PC-3 (cell line): ENCODE data around the gene PITHD1.

Experiments used
- EZH2 ChIP-seq: fragments of 300-600 bp; sonication (generic); IDR thresholded peaks from one replicate; pipeline ENCODE4 v1.6.1; 2017; ENCODE audit warnings: antibody characterized with exemption, mild to moderate bottlenecking, low read length; ENCODE audit not compliant: unreplicated experiment
- EZH2phosphoT487 ChIP-seq: fragments of 300-600 bp; sonication (generic); IDR thresholded peaks from 2 replicates; pipeline ENCODE4 v1.6.1; 2018; ENCODE audit warnings: mild to moderate bottlenecking, antibody characterized with exemption, low read length, borderline replicate concordance
- TF ChIP-seq, protein P1 (sequence below): fragments of 300-600 bp; sonication (generic); conservative IDR thresholded peaks from 2 replicates; pipeline ENCODE4 v1.5.1; 2017; ENCODE audit warnings: antibody characterized with exemption, low read depth, mild to moderate bottlenecking, low read length

DNA sequence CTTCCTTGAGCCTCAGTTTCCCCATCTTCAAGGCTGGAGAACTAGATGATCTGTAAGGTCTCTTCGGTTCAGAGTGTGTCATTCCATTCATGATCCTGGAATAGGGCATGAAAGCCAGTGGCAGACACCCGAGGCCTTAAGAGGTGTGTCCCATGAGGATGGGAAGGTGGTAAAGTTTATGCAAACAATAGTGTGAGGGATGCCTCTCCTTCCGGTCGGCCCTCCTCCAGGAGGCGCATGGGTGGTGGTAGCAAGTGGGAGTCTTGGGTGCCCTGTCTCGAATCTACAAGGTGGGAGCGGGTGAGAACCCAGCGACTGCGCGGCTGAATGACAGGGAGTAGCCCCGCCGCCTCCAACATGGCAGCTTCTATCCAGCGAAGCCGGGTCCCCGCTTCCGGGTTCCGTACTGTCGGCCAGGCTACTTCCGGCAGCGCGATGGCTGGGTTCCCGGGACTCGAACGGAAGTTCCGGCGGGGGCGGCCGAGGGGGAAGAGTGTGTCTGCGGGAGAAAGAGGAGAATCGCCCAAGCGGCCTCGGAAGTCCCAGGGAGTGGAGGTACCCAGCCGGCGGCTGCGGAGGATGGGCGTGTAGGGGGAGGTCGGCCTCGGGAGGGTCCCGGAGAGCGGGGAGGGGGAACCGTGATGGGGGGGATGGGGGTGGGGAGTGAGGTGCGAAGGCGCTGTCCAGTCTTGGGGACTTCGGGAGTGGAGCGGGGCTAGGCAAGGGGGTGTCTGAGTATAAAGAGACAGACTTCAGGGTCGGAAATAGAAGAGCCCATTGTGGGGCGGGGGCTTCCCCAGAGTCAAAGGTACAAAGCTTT lies 12.7 kb downstream of the PITHD1 start, which contains the start of gene LYPLA2:
- TF ChIP-seq, protein P1, sequence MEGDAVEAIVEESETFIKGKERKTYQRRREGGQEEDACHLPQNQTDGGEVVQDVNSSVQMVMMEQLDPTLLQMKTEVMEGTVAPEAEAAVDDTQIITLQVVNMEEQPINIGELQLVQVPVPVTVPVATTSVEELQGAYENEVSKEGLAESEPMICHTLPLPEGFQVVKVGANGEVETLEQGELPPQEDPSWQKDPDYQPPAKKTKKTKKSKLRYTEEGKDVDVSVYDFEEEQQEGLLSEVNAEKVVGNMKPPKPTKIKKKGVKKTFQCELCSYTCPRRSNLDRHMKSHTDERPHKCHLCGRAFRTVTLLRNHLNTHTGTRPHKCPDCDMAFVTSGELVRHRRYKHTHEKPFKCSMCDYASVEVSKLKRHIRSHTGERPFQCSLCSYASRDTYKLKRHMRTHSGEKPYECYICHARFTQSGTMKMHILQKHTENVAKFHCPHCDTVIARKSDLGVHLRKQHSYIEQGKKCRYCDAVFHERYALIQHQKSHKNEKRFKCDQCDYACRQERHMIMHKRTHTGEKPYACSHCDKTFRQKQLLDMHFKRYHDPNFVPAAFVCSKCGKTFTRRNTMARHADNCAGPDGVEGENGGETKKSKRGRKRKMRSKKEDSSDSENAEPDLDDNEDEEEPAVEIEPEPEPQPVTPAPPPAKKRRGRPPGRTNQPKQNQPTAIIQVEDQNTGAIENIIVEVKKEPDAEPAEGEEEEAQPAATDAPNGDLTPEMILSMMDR: no peak
- TF ChIP-seq EZH2phosphoT487: no peak
- no peak for TF ChIP-seq EZH2
